ENCODE data around the gene FOXA1.
A peak's percentile ranks its signal among the peaks of the same experiment; 100 is the strongest.

Gene FOXA1

GRCh38 chr14:37597914-37598746 lies 3.1 kb upstream of the FOXA1 start:
- TF ChIP-seq CTCF (IDR thresholded peaks at IDR 0.05) = 0 out of 2 replicates have a peak, but pooled peaks have one; percentile 25
- TF ChIP-seq ZFX (IDR thresholded peaks at IDR 0.05; ENCODE audit: borderline replicate concordance) = no peak
- peak overlapping the region; percentile 100 for H3K27ac ChIP-seq

GRCh38 chr14:37597538-37597913 lies 2.5 kb upstream of the FOXA1 start:
- TF ChIP-seq CTCF (IDR thresholded peaks at IDR 0.05) = peak; percentile 60
- TF ChIP-seq ZFX (IDR thresholded peaks at IDR 0.05; ENCODE audit: borderline replicate concordance) = no peak
- H3K27ac ChIP-seq = peak overlapping the region; percentile 100

- H3K27ac ChIP-seq = peak overlapping the region; percentile 100
- TF ChIP-seq CTCF (IDR thresholded peaks at IDR 0.05) (no peak), ZFX (IDR thresholded peaks at IDR 0.05; ENCODE audit: borderline replicate concordance) (no peak)
Observed at GRCh38 chr14:37596790-37597472, 1.9 kb upstream of the FOXA1 start.

- no peak for TF ChIP-seq ZFX (IDR thresholded peaks at IDR 0.05; ENCODE audit: borderline replicate concordance)
- TF ChIP-seq CTCF (IDR thresholded peaks at IDR 0.05) = no peak
- H3K27ac ChIP-seq = peak overlapping the region; percentile 100
Observed at GRCh38 chr14:37595809-37596621, 966 bp upstream of the FOXA1 start.

GRCh38 chr14:37594238-37594970 lies 645 bp downstream of the FOXA1 start:
- H3K27ac ChIP-seq = peak overlapping the region; percentile 100
- TF ChIP-seq ZFX (IDR thresholded peaks at IDR 0.05; ENCODE audit: borderline replicate concordance) (no peak), CTCF (IDR thresholded peaks at IDR 0.05) (peak; percentile 84)

- no peak for TF ChIP-seq ZFX (IDR thresholded peaks at IDR 0.05; ENCODE audit: borderline replicate concordance)
- no peak for TF ChIP-seq CTCF (IDR thresholded peaks at IDR 0.05)
- H3K27ac ChIP-seq = peak overlapping the region; percentile 100
Observed at GRCh38 chr14:37593511-37594237, 1.4 kb downstream of the FOXA1 start.

All from 22Rv1 (cell line).